ENCODE data around the gene SIAH1. TPM values are rescaled to one million over a fixed set of nuclear protein-coding genes. Genes with fewer than 3 reads are reported as not detected.
A peak's percentile ranks its signal among the peaks of the same experiment; 100 is the strongest.

The SIAH1 gene
- total and polyA plus RNA-seq, 12 donors = 10.1 to 17.2 (median 14.5) TPM

- 70 to 78% methylated on average over 4 of the region's 4 CpGs for WGBS, 2 donors
- DNase-seq = no peak
- peaks cover 0 to 32% (median 2%) of the 10 kb centered on the region in 9 donors for H3K36me3 ChIP-seq
- no peaks in the 10 kb centered on the region for H3K9me3 ChIP-seq
- no peak overlapping the region for H3K4me3 ChIP-seq
- TF ChIP-seq CTCF (IDR thresholded peaks at IDR 0.05) = no peak
- ATAC-seq = peak in 1 of 8 donors; percentile 53
- peak overlapping the region in 1 of 10 donors; percentile 49 for H3K27ac ChIP-seq
- no peaks in the 10 kb centered on the region for H3K27me3 ChIP-seq
- peaks cover 0 to 35% (median 19%) of the 10 kb centered on the region in 9 donors for H3K4me1 ChIP-seq
- intact Hi-C loops (cut with DNase I) = no loop called here
Measured at GRCh38 chr16:48329138-48329537, 56.1 kb downstream of the SIAH1 start.

- H3K36me3 ChIP-seq = peaks cover 0 to 25% (median 5%) of the 10 kb centered on the region in 9 donors
- intact Hi-C loops (cut with DNase I) = no loop called here
- TF ChIP-seq CTCF (IDR thresholded peaks at IDR 0.05) = no peak
- no peak overlapping the region for H3K4me3 ChIP-seq
- no peak for DNase-seq
- H3K27ac ChIP-seq = peak overlapping the region in 1 of 10 donors; percentile 35
- peak in 1 of 8 donors; percentile 19 for ATAC-seq
- no peaks in the 10 kb centered on the region for H3K27me3 ChIP-seq
- 58 to 62% methylated on average over 4 of the region's 4 CpGs for WGBS, 2 donors
- H3K4me1 ChIP-seq = peaks cover 0 to 36% (median 22%) of the 10 kb centered on the region in 9 donors
- no peaks in the 10 kb centered on the region for H3K9me3 ChIP-seq
Measured at GRCh38 chr16:48326915-48327314, 58.3 kb downstream of the SIAH1 start.

- Histone ChIP-seq H3K27ac (no peak overlapping the region), H3K9me3 (no peaks in the 10 kb centered on the region), H3K4me3 (no peak overlapping the region), H3K4me1 (peaks cover 2 to 48% (median 19%) of the 10 kb centered on the region in 9 donors), H3K27me3 (no peaks in the 10 kb centered on the region), H3K36me3 (peaks cover 0 to 24% (median 5%) of the 10 kb centered on the region in 9 donors)
- TF ChIP-seq CTCF (IDR thresholded peaks at IDR 0.05) = no peak
- DNase-seq = no peak
- intact Hi-C loops (cut with DNase I) = no loop called here
- 81% methylated on average over 7 of the region's 7 CpGs for WGBS, 2 donors
- ATAC-seq = no peak
Measured at GRCh38 chr16:48323783-48324775, 61.1 kb downstream of the SIAH1 start.

GRCh38 chr16:48321317-48322036 lies 63.7 kb downstream of the SIAH1 start:
- no peak for DNase-seq
- Histone ChIP-seq H3K27ac (no peak overlapping the region), H3K27me3 (no peaks in the 10 kb centered on the region), H3K4me1 (peaks cover 3 to 59% (median 39%) of the 10 kb centered on the region in 9 donors), H3K9me3 (no peaks in the 10 kb centered on the region), H3K4me3 (no peak overlapping the region), H3K36me3 (peaks cover 0 to 24% (median 5%) of the 10 kb centered on the region in 9 donors)
- WGBS, 2 donors = 88 to 93% methylated on average over 2 of the region's 2 CpGs
- intact Hi-C loops (cut with DNase I) = no loop called here
- no peak for TF ChIP-seq CTCF (IDR thresholded peaks at IDR 0.05)
- ATAC-seq = no peak
